Epithelial cell of esophagus (primary cell): ENCODE results near the gene FNIP1.

ENCODE experiments used
- DNase-seq: peaks from one replicate; pipeline ENCODE4 v3.0.0; 2010; ENCODE audit warnings: low read depth
- H3K4me3 ChIP-seq: 2 replicates; pipeline ENCODE4 v1.5.1; 2011; ENCODE audit warnings: mild to moderate bottlenecking, low read length, control low read depth
- TF ChIP-seq, protein P1 (sequence below): IDR thresholded peaks from 2 replicates; pipeline ENCODE4 v1.5.1; 2011; ENCODE audit warnings: low read depth, mild to moderate bottlenecking, low read length, control low read depth, inconsistent platforms; ENCODE audit not compliant: insufficient read depth; ENCODE audit errors: missing control alignments

The FNIP1 gene

DNA sequence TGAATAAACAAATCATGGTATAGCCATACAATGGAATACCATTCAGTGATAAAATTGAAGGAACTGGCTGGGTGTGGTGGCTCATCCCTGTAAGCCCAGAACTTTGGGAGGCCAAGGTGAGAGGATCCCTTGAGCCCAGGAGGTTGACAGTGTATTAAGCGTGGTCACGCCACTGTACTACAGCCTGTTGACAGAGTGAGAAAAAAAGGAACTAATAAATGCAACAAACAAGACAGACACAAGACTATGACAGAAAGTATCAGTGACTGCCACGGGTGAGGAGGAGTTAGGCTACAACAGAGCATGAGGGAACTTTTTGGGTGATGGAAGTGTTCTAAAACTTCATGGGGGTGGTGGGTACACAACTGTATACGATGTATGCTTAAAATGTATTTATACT is 2.2 kb downstream of the FNIP1 start:
- no peak overlapping the region for H3K4me3 ChIP-seq
- TF ChIP-seq, protein P1, sequence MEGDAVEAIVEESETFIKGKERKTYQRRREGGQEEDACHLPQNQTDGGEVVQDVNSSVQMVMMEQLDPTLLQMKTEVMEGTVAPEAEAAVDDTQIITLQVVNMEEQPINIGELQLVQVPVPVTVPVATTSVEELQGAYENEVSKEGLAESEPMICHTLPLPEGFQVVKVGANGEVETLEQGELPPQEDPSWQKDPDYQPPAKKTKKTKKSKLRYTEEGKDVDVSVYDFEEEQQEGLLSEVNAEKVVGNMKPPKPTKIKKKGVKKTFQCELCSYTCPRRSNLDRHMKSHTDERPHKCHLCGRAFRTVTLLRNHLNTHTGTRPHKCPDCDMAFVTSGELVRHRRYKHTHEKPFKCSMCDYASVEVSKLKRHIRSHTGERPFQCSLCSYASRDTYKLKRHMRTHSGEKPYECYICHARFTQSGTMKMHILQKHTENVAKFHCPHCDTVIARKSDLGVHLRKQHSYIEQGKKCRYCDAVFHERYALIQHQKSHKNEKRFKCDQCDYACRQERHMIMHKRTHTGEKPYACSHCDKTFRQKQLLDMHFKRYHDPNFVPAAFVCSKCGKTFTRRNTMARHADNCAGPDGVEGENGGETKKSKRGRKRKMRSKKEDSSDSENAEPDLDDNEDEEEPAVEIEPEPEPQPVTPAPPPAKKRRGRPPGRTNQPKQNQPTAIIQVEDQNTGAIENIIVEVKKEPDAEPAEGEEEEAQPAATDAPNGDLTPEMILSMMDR: no peak
- DNase-seq: no peak

DNA sequence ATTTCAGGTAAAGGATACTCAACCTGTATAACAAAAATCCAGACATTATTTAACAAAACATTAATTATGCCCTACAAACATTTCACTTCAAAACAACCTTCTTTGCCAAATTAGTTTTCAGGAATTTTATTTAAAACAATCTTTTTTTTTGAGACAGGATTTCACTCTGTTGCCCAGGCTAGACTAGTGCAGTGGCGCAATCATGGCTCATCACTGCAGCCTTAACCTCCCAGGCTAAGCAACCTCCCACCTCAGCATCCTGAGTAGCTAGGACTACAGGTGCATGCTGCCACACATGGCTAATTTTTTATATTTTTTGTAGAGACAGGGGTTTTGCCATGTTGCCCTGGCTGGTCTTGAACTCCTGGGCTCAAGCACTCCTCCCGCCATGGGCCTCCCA is 3.9 kb downstream of the FNIP1 start:
- TF ChIP-seq, protein P1: no peak
- peak; percentile 35 for DNase-seq
- no peak overlapping the region for H3K4me3 ChIP-seq

DNA sequence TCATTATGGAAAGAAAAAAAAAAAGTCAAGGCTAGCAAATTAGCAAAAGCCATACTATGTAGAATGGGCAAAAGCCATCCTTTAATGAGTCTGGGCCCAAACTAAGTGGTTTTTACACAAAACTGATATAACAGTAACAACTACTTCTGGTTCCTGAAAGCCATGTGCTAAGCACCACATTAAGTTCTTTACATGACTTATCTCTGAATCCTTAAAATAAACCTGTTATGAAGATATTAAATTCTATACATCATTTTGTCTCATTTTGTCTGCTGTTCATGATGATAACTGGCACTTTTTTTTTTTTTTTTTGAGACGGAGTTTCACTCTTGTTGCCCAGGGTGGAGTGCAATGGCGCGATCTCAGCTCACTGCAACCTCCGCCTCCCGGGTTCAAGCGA is 5.0 kb downstream of the FNIP1 start:
- DNase-seq: no peak
- TF ChIP-seq, protein P1: no peak
- H3K4me3 ChIP-seq: no peak overlapping the region

DNA sequence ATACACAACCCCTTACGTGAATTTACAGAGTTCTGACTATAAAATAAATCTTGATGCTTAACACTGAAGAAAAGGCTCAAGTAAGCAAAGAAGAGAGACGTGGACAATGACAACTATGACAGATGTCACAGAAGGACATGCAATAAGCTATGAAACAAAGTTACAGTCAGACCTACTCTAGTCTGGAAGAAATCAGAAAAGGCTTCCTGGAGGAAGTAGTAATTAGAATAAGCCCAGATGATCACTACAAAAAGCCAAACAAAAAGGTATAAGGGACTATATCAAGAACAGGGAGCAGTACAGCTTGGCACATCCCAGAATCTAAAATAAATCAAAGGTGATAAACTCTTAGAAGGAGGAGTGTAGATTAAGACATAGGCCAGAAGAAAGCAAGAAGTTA is 6.3 kb downstream of the FNIP1 start:
- H3K4me3 ChIP-seq: no peak overlapping the region
- no peak for DNase-seq
- TF ChIP-seq, protein P1: no peak

DNA sequence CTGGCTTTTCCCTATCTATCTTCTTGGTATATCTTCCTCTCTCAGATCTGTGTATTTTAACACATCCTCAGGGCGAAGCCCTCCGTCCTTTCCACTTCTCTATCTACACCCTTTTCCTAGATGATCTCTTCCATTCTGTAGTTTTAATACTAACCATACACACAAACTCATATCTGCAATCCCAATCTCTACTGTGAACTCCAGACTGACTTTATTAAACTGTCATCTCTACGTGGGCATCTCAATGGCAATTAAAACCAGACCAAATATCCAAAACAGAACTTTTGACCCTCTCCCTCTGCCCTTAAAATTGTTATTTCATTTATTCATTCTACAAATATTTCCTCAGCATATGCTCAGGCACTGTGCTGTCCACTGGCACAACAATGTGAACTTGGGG is 7.1 kb downstream of the FNIP1 start:
- no peak overlapping the region for H3K4me3 ChIP-seq
- DNase-seq: no peak
- TF ChIP-seq, protein P1: no peak

DNA sequence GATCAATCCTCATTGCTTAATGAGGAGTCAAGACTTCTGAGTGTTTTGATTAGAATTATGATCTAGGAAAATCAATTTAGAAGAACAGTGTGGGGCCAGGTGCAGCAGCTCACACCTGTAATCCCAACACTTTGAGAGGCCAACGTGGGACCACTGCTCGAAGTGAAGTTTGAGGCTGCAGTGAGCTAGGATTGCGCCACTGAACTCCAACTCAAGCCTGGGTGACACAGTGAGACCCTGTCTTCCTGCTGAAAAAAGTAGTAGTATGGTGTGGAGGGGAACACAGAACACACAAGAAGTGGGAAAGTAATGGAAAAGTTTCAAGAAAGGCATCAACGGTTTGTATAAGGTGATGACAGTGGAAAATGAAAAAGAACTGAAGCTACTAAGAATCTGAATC is 9.1 kb downstream of the FNIP1 start:
- TF ChIP-seq, protein P1: no peak
- DNase-seq: no peak
- H3K4me3 ChIP-seq: no peak overlapping the region

DNA sequence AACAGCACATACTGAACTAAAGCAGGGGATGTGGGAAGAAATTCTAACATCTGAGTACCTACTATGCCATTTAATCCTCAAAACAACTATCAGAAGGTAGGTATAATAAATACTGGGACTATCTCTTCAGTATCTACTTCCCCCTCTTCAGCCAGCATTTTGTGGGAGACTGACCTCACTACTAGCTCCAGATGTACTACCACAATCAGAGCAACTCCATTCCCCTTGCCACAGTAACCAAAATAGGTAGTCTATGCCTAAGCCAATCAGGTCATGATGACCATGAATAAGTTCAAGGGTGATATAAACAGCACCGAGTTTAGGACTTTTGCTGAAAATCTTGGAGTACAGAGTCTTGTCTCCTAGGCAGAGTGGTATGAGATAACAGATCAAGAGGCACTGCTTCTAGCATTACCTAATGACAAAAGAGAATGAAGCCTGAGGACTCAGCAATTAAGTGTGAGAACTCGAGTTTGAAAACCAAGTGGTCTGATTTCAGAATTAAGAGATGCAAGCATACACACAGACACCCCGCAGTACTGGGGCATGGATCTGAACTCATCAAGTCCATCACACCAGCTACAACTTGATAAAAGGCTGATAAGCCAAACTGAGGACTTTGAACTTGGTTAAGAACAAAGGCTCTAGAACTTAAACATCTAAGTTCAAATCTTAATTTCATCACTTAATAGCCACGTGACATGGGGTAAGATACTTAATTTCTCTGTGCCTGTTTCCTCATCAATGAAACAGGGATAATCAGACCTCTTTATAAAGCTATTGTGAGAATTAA is 9.7 kb downstream of the FNIP1 start:
- DNase-seq: no peak
- no peak overlapping the region for H3K4me3 ChIP-seq
- TF ChIP-seq, protein P1: no peak
